MCF 10A (cell line): ENCODE measurements around the gene NEURL1. TPM values are rescaled to one million over a fixed set of nuclear protein-coding genes. Genes with fewer than 3 reads are reported as not detected.

ENCODE experiments used
- BruUV-seq: library from RNA; stranded (reverse); fragments of 400-500 nt; replicated peaks from 2 replicates; lab custom pipeline; 2021; lab: Mats Ljungman, UMichigan
- CTCF ChIA-PET: fragments of 300-600 bp; sonication (Branson Sonifier 250); formaldehyde crosslinking; extraction: SDS; loops from one replicate; lab custom pipeline; 2021; ENCODE audit warnings: antibody characterized with exemption, inconsistent platforms; lab: Yijun Ruan, JAX
- POLR2A ChIA-PET: fragments of 300-600, 350-650 bp; sonication (Branson Sonifier 250); formaldehyde crosslinking; extraction: SDS; loops from one replicate; lab custom pipeline; 2020; ENCODE audit warnings: antibody characterized with exemption, inconsistent platforms; lab: Yijun Ruan, JAX
- DNase-seq: peaks from one replicate; pipeline ENCODE4 v3.0.0-alpha.2; 2018; ENCODE audit not compliant: unreplicated experiment
- H3K27ac Mint-ChIP-seq: one replicate; pipeline ENCODE4 v1.8.0; 2022; ENCODE audit warnings: mild to moderate bottlenecking, low read depth, mixed read lengths; ENCODE audit not compliant: unreplicated experiment
- H3K27me3 Mint-ChIP-seq: one replicate; pipeline ENCODE4 v1.8.0; 2022; ENCODE audit warnings: mixed read lengths; ENCODE audit not compliant: insufficient read depth, unreplicated experiment
- H3K36me3 Mint-ChIP-seq: one replicate; pipeline ENCODE4 v1.8.0; 2022; ENCODE audit warnings: mild to moderate bottlenecking, moderate library complexity, mixed read lengths; ENCODE audit not compliant: insufficient read depth, unreplicated experiment
- H3K4me1 Mint-ChIP-seq: one replicate; pipeline ENCODE4 v1.8.0; 2022; ENCODE audit warnings: mixed read lengths; ENCODE audit not compliant: insufficient read depth, unreplicated experiment
- H3K4me3 Mint-ChIP-seq: one replicate; pipeline ENCODE4 v1.8.0; 2022; ENCODE audit warnings: mild to moderate bottlenecking, moderate library complexity, mixed read lengths; ENCODE audit not compliant: unreplicated experiment
- H3K9me3 Mint-ChIP-seq: one replicate; pipeline ENCODE4 v1.8.0; 2022; ENCODE audit warnings: mixed read lengths; ENCODE audit not compliant: unreplicated experiment
- intact Hi-C: fragments of 100-400 bp; cut with micrococcal nuclease; formaldehyde crosslinking; loops from 2 replicates; pipeline ENCODE4 v1.14.1; 2022
- total RNA-seq: library from RNA; stranded (reverse); gene quantifications from 2 replicates; pipeline ENCODE4 v1.2.3, GENCODE V29; 2022
- TF ChIP-seq, protein P1 (sequence below): fragments of 200-600 bp; IDR thresholded peaks from one replicate; pipeline ENCODE4 v1.8.0; 2022; ENCODE audit warnings: antibody characterized with exemption, mild to moderate bottlenecking; ENCODE audit not compliant: unreplicated experiment

NEURL1 gene
- total RNA-seq, 1 experiment from 2014 or later: not detected

DNA sequence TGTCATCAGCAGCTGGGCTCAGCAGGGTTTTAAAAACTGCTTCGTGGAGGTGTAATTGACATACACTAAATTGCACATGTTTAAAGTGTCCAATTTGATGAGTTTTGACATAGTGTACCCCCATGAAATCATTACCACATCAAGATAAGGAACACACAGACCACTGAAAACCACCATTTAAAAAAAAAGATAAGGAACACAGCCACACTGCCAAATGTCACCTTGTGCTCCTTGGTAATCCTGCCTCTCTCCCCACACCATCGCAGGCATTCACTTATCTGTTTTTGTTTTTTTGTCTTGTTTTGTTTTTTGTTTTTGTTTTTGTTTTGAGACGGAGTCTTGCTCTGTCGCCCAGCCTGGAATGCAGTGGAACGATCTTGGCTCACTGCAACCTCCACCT, 75.0 kb downstream of the NEURL1 start:
- ChIA-PET POLR2A (no interaction called here), CTCF (interaction anchor here (0.7 kb wide), 1 partner anchor 86 kb away, joined by 3 read pairs; no protein-coding TSS in a partner anchor)
- Mint-ChIP-seq H3K4me1 (no peaks in the 10 kb centered on the region), H3K27ac (no peak overlapping the region), H3K4me3 (no peak overlapping the region), H3K27me3 (peaks cover 19% of the 10 kb centered on the region), H3K36me3 (no peaks in the 10 kb centered on the region), H3K9me3 (no peaks in the 10 kb centered on the region)
- BruUV-seq: no TSS peak
- intact Hi-C loops: no loop called here
- no peak for DNase-seq
- TF ChIP-seq, protein P1, sequence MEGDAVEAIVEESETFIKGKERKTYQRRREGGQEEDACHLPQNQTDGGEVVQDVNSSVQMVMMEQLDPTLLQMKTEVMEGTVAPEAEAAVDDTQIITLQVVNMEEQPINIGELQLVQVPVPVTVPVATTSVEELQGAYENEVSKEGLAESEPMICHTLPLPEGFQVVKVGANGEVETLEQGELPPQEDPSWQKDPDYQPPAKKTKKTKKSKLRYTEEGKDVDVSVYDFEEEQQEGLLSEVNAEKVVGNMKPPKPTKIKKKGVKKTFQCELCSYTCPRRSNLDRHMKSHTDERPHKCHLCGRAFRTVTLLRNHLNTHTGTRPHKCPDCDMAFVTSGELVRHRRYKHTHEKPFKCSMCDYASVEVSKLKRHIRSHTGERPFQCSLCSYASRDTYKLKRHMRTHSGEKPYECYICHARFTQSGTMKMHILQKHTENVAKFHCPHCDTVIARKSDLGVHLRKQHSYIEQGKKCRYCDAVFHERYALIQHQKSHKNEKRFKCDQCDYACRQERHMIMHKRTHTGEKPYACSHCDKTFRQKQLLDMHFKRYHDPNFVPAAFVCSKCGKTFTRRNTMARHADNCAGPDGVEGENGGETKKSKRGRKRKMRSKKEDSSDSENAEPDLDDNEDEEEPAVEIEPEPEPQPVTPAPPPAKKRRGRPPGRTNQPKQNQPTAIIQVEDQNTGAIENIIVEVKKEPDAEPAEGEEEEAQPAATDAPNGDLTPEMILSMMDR: no peak

DNA sequence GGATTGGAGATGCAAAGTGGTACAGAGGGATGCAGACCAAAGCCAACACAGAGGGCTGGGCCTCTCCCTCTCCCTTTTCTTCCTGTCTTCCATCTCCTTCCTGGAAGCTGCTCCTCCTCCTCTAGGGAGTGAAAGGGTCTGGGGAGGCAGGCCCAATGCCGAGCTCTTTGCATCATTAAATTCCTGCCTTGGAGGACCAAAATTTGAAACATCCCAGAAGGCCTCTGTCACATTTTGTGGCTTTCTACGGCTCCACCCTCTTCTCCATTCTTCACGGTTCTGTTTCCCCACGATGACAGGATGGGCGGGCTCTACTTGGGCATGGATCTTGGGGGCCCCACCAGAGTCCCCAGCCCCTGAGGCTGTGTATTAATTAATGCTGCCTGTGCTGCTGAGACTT, 76.4 kb downstream of the NEURL1 start:
- no peak overlapping the region for H3K27ac Mint-ChIP-seq
- H3K27me3 Mint-ChIP-seq: peaks cover 28% of the 10 kb centered on the region
- no peaks in the 10 kb centered on the region for H3K4me1 Mint-ChIP-seq
- POLR2A ChIA-PET: interaction anchor here (0.9 kb wide), 1 partner anchor 115 kb away, joined by 3 read pairs; no protein-coding TSS in a partner anchor
- H3K36me3 Mint-ChIP-seq: no peaks in the 10 kb centered on the region
- H3K4me3 Mint-ChIP-seq: no peak overlapping the region
- CTCF ChIA-PET: no interaction called here
- no peak for DNase-seq
- intact Hi-C loops: no loop called here
- no TSS peak for BruUV-seq
- H3K9me3 Mint-ChIP-seq: no peaks in the 10 kb centered on the region
- TF ChIP-seq, protein P1: no peak

DNA sequence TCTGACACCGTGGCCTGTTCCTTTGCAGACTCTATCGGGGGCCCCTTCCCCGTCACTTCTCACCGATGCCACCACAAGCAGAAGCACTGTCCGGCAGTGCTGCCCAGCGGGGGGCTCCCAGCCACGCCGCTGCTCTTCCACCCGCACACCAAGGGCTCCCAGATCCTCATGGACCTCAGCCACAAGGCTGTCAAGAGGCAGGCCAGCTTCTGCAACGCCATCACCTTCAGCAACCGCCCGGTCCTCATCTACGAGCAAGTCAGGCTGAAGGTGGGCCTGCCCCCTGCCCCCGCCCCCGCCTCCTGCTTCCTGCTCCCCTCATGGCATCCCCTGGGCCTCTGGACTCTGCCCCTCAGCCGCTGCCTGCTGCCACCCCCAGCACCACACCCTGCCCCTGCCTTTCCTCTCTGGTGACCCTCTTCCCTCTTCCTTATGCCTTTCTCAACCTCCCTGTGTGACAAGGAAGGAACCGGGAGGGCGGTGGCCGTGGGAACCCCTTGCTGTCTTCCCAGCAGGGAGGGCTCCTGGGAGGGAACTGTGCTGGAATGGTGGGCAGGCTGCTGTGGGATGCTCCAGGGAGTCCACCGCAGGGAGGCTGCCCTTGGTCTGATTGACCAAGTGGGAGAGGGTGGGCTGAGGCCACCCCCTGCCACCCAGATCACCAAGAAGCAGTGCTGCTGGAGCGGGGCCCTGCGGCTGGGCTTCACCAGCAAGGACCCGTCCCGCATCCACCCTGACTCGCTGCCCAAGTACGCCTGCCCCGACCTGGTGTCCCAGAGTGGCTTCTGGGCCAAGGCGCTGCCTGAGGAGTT, 77.5 kb downstream of the NEURL1 start:
- TF ChIP-seq, protein P1: no peak
- BruUV-seq: no TSS peak
- no peak for DNase-seq
- H3K27ac Mint-ChIP-seq: no peak overlapping the region
- no peaks in the 10 kb centered on the region for H3K4me1 Mint-ChIP-seq
- H3K36me3 Mint-ChIP-seq: no peaks in the 10 kb centered on the region
- intact Hi-C loops: no loop called here
- POLR2A ChIA-PET: no interaction called here
- CTCF ChIA-PET: interaction anchor here (0.6 kb wide), 1 partner anchor 227 kb away, joined by 3 read pairs; no protein-coding TSS in a partner anchor
- peaks cover 28% of the 10 kb centered on the region for H3K27me3 Mint-ChIP-seq
- H3K4me3 Mint-ChIP-seq: no peak overlapping the region
- no peaks in the 10 kb centered on the region for H3K9me3 Mint-ChIP-seq

DNA sequence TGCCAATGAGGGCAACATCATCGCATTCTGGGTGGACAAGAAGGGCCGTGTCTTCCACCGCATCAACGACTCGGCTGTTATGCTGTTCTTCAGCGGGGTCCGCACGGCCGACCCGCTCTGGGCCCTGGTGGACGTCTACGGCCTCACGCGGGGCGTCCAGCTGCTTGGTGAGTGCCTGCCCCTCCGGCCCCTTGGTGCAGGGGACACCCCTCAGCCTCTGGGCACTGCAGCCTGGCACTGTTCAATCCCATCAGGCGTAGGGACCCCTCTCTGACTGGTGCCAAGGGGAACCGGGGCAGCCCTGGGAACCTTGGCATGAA, 78.1 kb downstream of the NEURL1 start:
- Mint-ChIP-seq H3K36me3 (no peaks in the 10 kb centered on the region), H3K4me1 (no peaks in the 10 kb centered on the region), H3K9me3 (no peaks in the 10 kb centered on the region), H3K27ac (no peak overlapping the region), H3K27me3 (peaks cover 28% of the 10 kb centered on the region), H3K4me3 (no peak overlapping the region)
- ChIA-PET POLR2A (no interaction called here), CTCF (no interaction called here)
- no peak for DNase-seq
- TF ChIP-seq, protein P1: no peak
- intact Hi-C loops: no loop called here
- no TSS peak for BruUV-seq
